ENCODE measurements around the gene KCNQ2. TPM values are rescaled to one million over a fixed set of nuclear protein-coding genes. Genes with fewer than 3 reads are reported as not detected.

KCNQ2 gene
- total RNA-seq, 4 donors from 2014 or later = 0.19 to 0.40 (median 0.40) TPM; not detected in 1

GRCh38 chr20:63467294-63468083 is 5.0 kb downstream of the KCNQ2 start:
- Histone ChIP-seq H3K4me3 (no peak overlapping the region), H3K27me3 (peaks cover 99% of the 10 kb centered on the region), H3K27ac (no peak overlapping the region), H3K36me3 (no peaks in the 10 kb centered on the region), H3K4me1 (peaks cover 0 to 14% (median 10%) of the 10 kb centered on the region in 3 donors), H3K9me3 (no peaks in the 10 kb centered on the region)
- ATAC-seq = no peak
- 40 to 100% methylated on average over 1 of the region's 19 CpGs for WGBS, 2 donors (ENCODE audit: low coverage in 1 of 2)
- TF ChIP-seq POLR2A (IDR thresholded peaks at IDR 0.05) (no peak), POLR2AphosphoS5 (IDR thresholded peaks at IDR 0.05) (no peak), CTCF (IDR thresholded peaks at IDR 0.05) (no peak), EP300 (IDR thresholded peaks at IDR 0.05) (no peak)

GRCh38 chr20:63466861-63467260 is 5.6 kb downstream of the KCNQ2 start:
- Histone ChIP-seq H3K36me3 (no peaks in the 10 kb centered on the region), H3K27ac (no peak overlapping the region), H3K4me3 (no peak overlapping the region), H3K9me3 (no peaks in the 10 kb centered on the region), H3K27me3 (peaks cover 99% of the 10 kb centered on the region), H3K4me1 (peaks cover 0 to 8% (median 6%) of the 10 kb centered on the region in 3 donors)
- ATAC-seq = no peak
- 77% methylated on average over 5 of the region's 17 CpGs; no CpG with 5 or more reads in 1 of the 2 donors for WGBS, 2 donors (ENCODE audit: low coverage in 1 of 2)
- TF ChIP-seq EP300 (IDR thresholded peaks at IDR 0.05) (no peak), POLR2AphosphoS5 (IDR thresholded peaks at IDR 0.05) (no peak), CTCF (IDR thresholded peaks at IDR 0.05) (no peak), POLR2A (IDR thresholded peaks at IDR 0.05) (no peak)

- peaks cover 0 to 3% (median under 1%) of the 10 kb centered on the region in 3 donors for H3K4me1 ChIP-seq
- H3K9me3 ChIP-seq = no peaks in the 10 kb centered on the region
- H3K4me3 ChIP-seq = no peak overlapping the region
- ATAC-seq = no peak
- TF ChIP-seq POLR2A (IDR thresholded peaks at IDR 0.05) (no peak), EP300 (IDR thresholded peaks at IDR 0.05) (no peak), CTCF (IDR thresholded peaks at IDR 0.05) (no peak), POLR2AphosphoS5 (IDR thresholded peaks at IDR 0.05) (no peak)
- WGBS, 2 donors (ENCODE audit: low coverage in 1 of 2) = no CpG with 5 or more reads among the region's 55 CpGs
- no peak overlapping the region for H3K27ac ChIP-seq
- H3K27me3 ChIP-seq = peaks cover 99% of the 10 kb centered on the region
- no peaks in the 10 kb centered on the region for H3K36me3 ChIP-seq
Observed at GRCh38 chr20:63466250-63466825, 6.1 kb downstream of the KCNQ2 start.

- no peak for ATAC-seq
- no peak for TF ChIP-seq POLR2AphosphoS5 (IDR thresholded peaks at IDR 0.05)
- no peak for TF ChIP-seq CTCF (IDR thresholded peaks at IDR 0.05)
- Histone ChIP-seq H3K27me3 (peaks cover 99% of the 10 kb centered on the region), H3K4me1 (no peaks in the 10 kb centered on the region), H3K4me3 (no peak overlapping the region), H3K9me3 (no peaks in the 10 kb centered on the region), H3K27ac (no peak overlapping the region), H3K36me3 (no peaks in the 10 kb centered on the region)
- 84 to 85% methylated on average over 4 to 10 of the region's 56 CpGs for WGBS, 2 donors (ENCODE audit: low coverage in 1 of 2)
Observed at GRCh38 chr20:63465380-63466249, 6.8 kb downstream of the KCNQ2 start.

Measured in gastroesophageal sphincter (tissue), 4 donors.